ENCODE measurements around the gene OLA1.
"Not testable (repeated sequence)": the region's sequence is repeated elsewhere in the genome, so short reads cannot be mapped to it uniquely, and the experiment has no call there.

The OLA1 gene

GRCh38 chr2:174248187-174248997, at the start of gene OLA1:
OLA1 (minus strand) TSS chr2:174248532; CDS start chr2:174246815, 1,717 bp downstream.
- FAIRE-seq, result no peak

GRCh38 chr2:174292908-174293307, 44.6 kb upstream of the OLA1 start:
- FAIRE-seq, result no peak

GRCh38 chr2:174286172-174286571, 37.8 kb upstream of the OLA1 start:
- no peak for FAIRE-seq

GRCh38 chr2:174282441-174282840, 34.1 kb upstream of the OLA1 start:
- FAIRE-seq, result no peak

- no peak for FAIRE-seq
Measured at GRCh38 chr2:174281736-174282135, 33.4 kb upstream of the OLA1 start.

- FAIRE-seq, result no peak
Measured at GRCh38 chr2:174280596-174280995, 32.3 kb upstream of the OLA1 start.

GRCh38 chr2:174270263-174270662, 21.9 kb upstream of the OLA1 start:
- not testable (repeated sequence) for FAIRE-seq

GRCh38 chr2:174266288-174266687, 18.0 kb upstream of the OLA1 start:
- no peak for FAIRE-seq

GRCh38 chr2:174263997-174264396, 15.7 kb upstream of the OLA1 start:
- no peak for FAIRE-seq

GRCh38 chr2:174259981-174260380, 11.6 kb upstream of the OLA1 start:
- no peak for FAIRE-seq

GRCh38 chr2:174254267-174254666, 5.9 kb upstream of the OLA1 start:
- no peak for FAIRE-seq

- no peak for FAIRE-seq
Measured at GRCh38 chr2:174248998-174249592, 763 bp upstream of the OLA1 start.

GRCh38 chr2:174247474-174248186, 702 bp downstream of the OLA1 start:
- no peak for FAIRE-seq

- FAIRE-seq, result no peak
Measured at GRCh38 chr2:174246944-174247381, 1.4 kb downstream of the OLA1 start.

- not testable (repeated sequence) for FAIRE-seq
Measured at GRCh38 chr2:174245628-174246027, 2.7 kb downstream of the OLA1 start.

- no peak for FAIRE-seq
Measured at GRCh38 chr2:174245065-174245464, 3.3 kb downstream of the OLA1 start.

- no peak for FAIRE-seq
Measured at GRCh38 chr2:174243812-174244211, 4.5 kb downstream of the OLA1 start.

GRCh38 chr2:174240097-174240496, 8.2 kb downstream of the OLA1 start:
- FAIRE-seq, result no peak

- no peak for FAIRE-seq
Measured at GRCh38 chr2:174236429-174236828, 11.9 kb downstream of the OLA1 start.

- FAIRE-seq, result no peak
Measured at GRCh38 chr2:174235680-174236079, 12.7 kb downstream of the OLA1 start.

- no peak for FAIRE-seq
Measured at GRCh38 chr2:174233771-174234275, 14.5 kb downstream of the OLA1 start.

GRCh38 chr2:174227748-174228147, 20.6 kb downstream of the OLA1 start:
- FAIRE-seq, result no peak

GRCh38 chr2:174224665-174225288, 23.6 kb downstream of the OLA1 start:
- FAIRE-seq, result no peak

Measured in A204.1 (cell line).